ENCODE measurements around the gene LIMS4.
A peak's percentile ranks its signal among the peaks of the same experiment; 100 is the strongest.
"Not testable (repeated sequence)": the region's sequence is repeated elsewhere in the genome, so short reads cannot be mapped to it uniquely, and the experiment has no call there.

LIMS4 gene

DNA sequence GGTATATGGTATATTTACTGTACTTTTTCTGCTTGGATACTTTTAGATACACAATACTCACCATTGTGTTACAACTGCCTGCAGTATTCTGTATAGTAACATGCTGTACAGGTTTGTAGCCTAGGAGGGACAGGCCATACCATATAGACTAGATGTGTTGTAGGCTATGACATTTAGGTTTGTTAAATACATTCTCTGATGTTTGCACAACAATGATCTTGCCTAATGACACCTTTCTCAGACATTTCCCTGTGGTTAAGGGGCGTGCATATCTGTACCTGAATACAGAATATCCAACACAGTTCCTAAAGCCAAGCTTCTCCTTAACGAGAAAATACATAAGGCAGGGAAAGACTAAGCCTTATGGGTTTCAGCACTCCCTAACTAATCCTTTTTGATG is 10.2 kb downstream of the LIMS4 start:
- H3K4me3 Mint-ChIP-seq; H3K36me3 Mint-ChIP-seq; H3K27ac Mint-ChIP-seq; H3K4me1 Mint-ChIP-seq; ATAC-seq; H3K9me3 Mint-ChIP-seq; DNase-seq (ENCODE audit: low spot score in 2 of 2): not testable (repeated sequence)

- H3K4me3 Mint-ChIP-seq; H3K36me3 Mint-ChIP-seq; DNase-seq (ENCODE audit: low spot score in 2 of 2); ATAC-seq; H3K4me1 Mint-ChIP-seq; H3K9me3 Mint-ChIP-seq; H3K27ac Mint-ChIP-seq: not testable (repeated sequence)
These were observed 12.3 kb downstream of the LIMS4 start for GRCh38 chr2:110460318-110460717.

GRCh38 chr2:110457214-110457590 is 15.4 kb downstream of the LIMS4 start:
- H3K4me3 Mint-ChIP-seq; H3K4me1 Mint-ChIP-seq; ATAC-seq; H3K27ac Mint-ChIP-seq; DNase-seq (ENCODE audit: low spot score in 2 of 2); H3K36me3 Mint-ChIP-seq; H3K9me3 Mint-ChIP-seq: not testable (repeated sequence)

DNA sequence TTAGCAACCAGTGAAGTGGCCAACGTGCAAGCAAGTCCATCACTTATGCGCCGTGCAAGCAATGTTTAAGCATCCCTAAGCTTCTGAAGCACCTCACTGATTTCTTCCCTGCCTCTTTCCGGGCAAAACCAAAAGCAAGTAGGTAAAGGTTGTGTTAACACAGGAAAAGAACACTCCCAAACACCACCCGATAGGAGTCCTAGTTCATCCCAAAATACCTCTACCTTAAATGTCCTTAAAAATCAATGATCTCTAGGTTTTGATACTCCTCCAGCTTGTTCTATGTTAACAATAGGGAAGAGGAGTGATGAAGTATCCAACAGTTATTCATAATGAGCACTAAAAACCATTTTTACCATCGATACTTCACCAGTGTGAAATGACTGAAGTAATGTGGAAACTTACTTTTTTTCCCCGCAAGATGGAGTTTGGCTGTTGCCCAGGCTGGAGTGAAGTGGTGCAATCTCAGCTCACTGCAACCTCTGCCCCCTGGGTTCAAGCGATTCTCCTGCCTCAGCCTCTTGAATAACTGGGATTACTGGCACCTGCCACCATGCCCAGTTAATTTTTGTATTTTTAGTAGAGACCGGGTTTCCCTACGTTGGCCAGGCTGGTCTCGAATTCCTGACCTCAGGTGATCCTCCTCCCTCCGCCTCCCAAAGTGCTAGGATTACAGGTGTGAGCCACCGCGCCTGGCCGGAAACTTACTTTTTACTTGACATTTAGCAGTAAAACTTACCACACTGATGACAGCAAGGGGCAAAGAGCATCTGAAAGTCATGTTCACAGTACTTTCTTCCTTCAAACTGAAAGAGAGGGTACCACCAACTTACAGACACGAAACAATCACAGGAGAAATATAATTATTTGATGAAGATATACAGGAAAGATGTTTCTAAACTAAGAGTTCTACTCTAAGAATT is 16.1 kb downstream of the LIMS4 start:
- H3K4me3 Mint-ChIP-seq; H3K9me3 Mint-ChIP-seq; H3K36me3 Mint-ChIP-seq; DNase-seq (ENCODE audit: low spot score in 2 of 2); ATAC-seq; H3K4me1 Mint-ChIP-seq; H3K27ac Mint-ChIP-seq: not testable (repeated sequence)

DNA sequence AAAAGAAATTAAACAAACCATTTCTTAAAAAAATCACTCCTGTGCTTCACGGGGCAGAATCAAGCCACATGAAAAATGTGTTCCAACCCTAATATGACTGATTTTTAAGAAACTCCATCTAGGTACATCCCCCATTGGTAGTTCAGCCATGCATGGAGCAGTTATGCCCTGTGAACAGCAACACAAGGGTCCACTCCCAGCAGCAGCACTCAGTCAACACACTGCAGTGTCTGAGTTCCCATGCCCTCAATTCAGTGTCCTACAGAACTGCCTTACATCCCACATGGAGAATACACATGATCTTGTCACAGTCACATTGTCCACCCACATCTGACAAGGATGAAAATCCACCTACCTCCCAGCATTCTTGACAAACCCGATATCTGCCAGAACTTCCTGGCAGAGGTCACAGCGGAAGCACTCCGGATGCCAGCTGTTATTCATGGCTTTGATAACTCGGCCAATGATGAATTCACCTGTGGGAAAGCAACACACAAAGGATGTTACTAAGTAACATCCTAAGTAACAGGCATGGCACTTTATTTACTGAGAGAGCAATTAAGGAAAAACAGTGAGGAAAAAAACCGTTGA is 17.4 kb downstream of the LIMS4 start:
- not testable (repeated sequence) for DNase-seq (ENCODE audit: low spot score in 2 of 2); H3K4me1 Mint-ChIP-seq; H3K36me3 Mint-ChIP-seq; H3K4me3 Mint-ChIP-seq; H3K27ac Mint-ChIP-seq; ATAC-seq; H3K9me3 Mint-ChIP-seq

- DNase-seq (ENCODE audit: low spot score in 2 of 2); H3K27ac Mint-ChIP-seq; H3K4me1 Mint-ChIP-seq; H3K4me3 Mint-ChIP-seq; H3K9me3 Mint-ChIP-seq; ATAC-seq; H3K36me3 Mint-ChIP-seq: not testable (repeated sequence)
These were observed 21.7 kb downstream of the LIMS4 start for GRCh38 chr2:110450951-110451350.

DNA sequence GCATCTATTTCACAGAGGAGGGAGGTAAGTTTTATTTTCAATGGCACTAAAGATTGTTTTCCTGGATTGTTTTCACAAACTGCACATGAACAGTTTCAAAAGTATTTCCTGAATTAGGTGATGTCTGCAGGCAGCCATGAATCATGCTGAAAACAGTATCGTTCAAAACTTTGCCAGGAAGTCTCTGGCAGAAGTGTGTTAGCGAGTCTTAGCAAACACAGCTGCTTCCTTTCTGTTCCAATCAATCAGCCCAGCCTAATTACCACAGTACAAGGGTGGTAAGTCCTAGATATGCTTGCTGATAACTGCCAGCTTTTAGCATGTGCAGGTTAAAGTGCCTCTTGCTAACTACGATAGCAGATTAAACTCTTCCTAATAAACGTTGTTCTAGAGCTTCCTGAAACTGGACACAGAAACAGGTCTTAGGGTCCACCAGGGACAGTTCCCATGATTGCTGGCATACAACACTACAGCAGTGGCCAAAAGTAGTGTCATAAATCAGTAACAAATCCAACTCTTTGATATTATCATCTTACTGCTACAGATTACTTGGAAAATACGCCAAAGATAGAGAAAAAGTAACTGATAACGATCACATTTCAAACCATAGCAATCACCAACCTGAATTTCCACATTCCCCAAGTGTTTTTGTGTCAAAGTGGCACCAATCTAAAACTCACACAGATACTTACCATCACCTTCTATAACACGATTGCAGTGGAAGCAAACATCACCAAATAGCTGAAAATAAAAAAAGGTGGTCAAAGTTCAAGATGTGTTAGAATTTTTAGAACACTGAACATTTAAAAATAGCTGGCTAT is 23.3 kb downstream of the LIMS4 start:
- H3K4me3 Mint-ChIP-seq; H3K9me3 Mint-ChIP-seq; H3K4me1 Mint-ChIP-seq; H3K36me3 Mint-ChIP-seq; DNase-seq (ENCODE audit: low spot score in 2 of 2); H3K27ac Mint-ChIP-seq; ATAC-seq: not testable (repeated sequence)

DNA sequence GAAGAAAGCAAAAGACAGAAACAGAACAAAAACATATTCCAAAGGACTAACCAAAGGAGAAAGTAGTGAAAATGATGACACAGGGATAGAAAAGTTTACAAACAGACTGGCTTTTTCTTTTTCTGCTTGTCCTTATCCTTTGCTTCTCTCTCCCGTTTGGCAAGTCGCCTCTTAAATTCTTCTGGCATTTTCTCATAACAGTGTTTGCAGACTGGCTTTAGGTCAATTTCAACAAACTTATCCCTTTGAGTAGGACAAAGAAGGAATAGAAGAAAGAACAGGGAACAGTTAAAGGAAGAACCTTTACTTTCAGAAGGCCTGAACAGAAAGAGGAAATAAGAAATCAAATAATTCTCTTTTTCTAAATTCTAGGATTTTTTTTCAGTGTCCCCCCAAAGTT is 26.0 kb downstream of the LIMS4 start:
- not testable (repeated sequence) for H3K36me3 Mint-ChIP-seq; H3K9me3 Mint-ChIP-seq; H3K27ac Mint-ChIP-seq; H3K4me3 Mint-ChIP-seq; DNase-seq (ENCODE audit: low spot score in 2 of 2); ATAC-seq; H3K4me1 Mint-ChIP-seq

DNA sequence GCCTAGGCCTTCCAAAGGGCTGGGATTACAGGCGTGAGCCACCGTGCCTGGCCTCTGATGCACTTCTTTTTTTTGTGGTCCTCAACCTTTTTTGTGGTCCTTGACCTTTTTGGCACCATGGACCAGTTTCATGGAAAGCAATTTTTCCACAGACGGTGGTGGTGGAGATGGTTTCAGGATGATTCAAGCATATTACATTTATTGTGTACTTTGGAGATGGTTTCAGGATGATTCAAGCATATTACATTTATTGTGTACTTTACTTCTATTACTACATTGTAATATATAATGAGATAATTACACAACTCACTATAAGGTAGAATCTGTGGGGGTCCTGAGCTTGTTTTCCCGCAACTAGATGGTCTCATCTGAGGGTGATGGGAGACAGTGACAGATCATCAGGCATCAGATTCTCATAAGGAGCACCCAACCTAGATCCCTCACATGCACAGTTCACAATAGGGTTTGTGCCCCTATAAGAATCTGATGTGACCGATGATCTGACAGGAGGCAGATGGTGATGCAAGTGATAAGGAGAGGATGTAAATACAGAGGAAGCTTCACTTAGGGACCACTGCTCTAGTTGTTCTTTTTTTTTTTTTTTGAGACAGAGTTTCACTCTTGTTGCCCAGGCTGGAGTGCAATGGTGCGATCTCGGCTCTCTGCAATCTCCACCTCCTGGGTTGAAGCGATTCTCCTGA is 29.2 kb downstream of the LIMS4 start:
- not testable (repeated sequence) for H3K4me1 Mint-ChIP-seq; DNase-seq (ENCODE audit: low spot score in 2 of 2); ATAC-seq; H3K9me3 Mint-ChIP-seq; H3K27ac Mint-ChIP-seq; H3K36me3 Mint-ChIP-seq; H3K4me3 Mint-ChIP-seq

DNA sequence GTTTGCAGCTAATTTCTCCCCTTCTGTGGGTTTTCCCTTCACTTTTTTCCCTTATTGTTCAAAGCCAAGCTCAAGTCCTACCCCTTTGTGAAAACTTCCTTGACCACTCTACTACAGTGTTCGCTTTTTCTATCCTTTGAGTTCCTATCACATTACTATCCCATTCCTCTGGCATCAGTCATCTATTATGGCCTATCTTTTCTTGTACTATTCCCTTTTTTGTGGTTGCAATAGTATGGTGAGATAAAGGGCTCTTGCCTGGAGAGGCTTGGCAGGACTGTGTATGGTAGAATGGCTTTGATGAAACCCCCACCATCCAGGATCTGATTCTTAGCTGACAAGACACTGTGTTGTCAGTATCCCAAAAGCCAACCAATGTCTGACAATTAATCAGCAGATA is 30.7 kb downstream of the LIMS4 start:
- H3K9me3 Mint-ChIP-seq; H3K4me3 Mint-ChIP-seq; DNase-seq (ENCODE audit: low spot score in 2 of 2); H3K36me3 Mint-ChIP-seq; H3K27ac Mint-ChIP-seq; H3K4me1 Mint-ChIP-seq; ATAC-seq: not testable (repeated sequence)

GRCh38 chr2:110434565-110434964 is 38.1 kb downstream of the LIMS4 start:
- not testable (repeated sequence) for ATAC-seq; H3K36me3 Mint-ChIP-seq; H3K4me3 Mint-ChIP-seq; H3K27ac Mint-ChIP-seq; DNase-seq (ENCODE audit: low spot score in 2 of 2); H3K9me3 Mint-ChIP-seq; H3K4me1 Mint-ChIP-seq

- not testable (repeated sequence) for DNase-seq (ENCODE audit: low spot score in 2 of 2); H3K36me3 Mint-ChIP-seq; H3K9me3 Mint-ChIP-seq; H3K4me3 Mint-ChIP-seq; H3K4me1 Mint-ChIP-seq; H3K27ac Mint-ChIP-seq; ATAC-seq
These were observed 46.9 kb downstream of the LIMS4 start for GRCh38 chr2:110425725-110426124.

- not testable (repeated sequence) for H3K4me3 Mint-ChIP-seq; H3K27ac Mint-ChIP-seq; H3K9me3 Mint-ChIP-seq; DNase-seq (ENCODE audit: low spot score in 2 of 2); H3K36me3 Mint-ChIP-seq; ATAC-seq; H3K4me1 Mint-ChIP-seq
These were observed 48.2 kb downstream of the LIMS4 start for GRCh38 chr2:110424421-110424820.

DNA sequence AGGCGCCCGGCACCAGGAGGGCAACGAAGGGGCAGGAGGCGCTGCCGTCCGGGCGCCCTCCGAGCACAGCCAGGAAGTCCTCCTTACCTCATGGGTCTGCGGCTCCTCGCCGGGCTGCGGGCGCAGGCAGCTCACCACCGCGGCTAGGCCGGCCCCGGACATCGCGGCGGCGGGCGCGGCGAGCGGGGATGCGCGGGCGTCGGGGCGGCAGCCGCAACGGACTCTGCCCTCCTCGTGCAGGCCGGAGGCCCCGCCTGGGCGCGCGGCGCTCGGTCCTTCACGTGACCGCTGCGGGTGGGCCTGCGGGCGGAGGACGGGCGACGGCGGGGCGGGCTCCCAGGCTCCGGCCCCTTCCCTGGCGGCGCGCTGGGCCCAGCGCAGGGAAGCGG is 49.0 kb downstream of the LIMS4 start:
- not testable (repeated sequence) for H3K27ac Mint-ChIP-seq; H3K4me3 Mint-ChIP-seq; DNase-seq (ENCODE audit: low spot score in 2 of 2); H3K4me1 Mint-ChIP-seq; H3K9me3 Mint-ChIP-seq; H3K36me3 Mint-ChIP-seq
- peak; percentile 31 for ATAC-seq
